ENCODE measurements around the gene A3GALT2.

DNA sequence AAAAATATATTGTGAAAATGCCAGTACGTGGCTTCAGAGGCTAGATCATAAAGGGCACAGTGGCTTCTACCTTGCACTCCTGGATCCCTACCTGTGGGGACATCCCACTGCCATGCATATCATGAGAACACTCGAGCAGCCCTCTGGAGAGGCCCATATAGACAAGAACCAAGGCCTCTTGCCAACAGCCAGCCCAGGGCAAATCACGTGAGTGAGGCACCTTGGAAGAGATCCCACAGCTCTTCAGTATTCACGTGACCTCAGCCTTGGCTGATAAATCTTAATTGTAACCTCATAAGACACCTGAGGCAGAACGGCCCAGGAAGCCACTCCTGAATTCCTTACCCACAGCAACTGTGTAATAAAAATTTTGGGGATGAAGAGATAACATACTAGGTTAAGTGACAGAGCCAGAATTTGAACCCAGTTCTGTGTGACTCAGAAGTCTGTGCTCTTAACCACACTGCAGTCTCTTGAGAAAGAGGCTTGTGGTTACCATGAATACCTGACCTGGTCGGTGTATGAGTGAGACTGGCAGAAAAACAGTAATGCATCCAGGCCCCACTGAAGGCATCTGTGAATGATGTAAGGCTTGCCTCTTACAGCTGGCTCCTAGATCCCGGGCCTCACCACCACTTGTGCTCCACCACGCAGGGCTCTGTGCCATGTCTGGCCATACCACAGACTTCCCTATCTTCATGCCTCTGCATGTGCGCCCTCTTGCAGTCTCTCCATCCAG, 6.9 kb upstream of the A3GALT2 start:
- TF ChIP-seq, protein P1, sequence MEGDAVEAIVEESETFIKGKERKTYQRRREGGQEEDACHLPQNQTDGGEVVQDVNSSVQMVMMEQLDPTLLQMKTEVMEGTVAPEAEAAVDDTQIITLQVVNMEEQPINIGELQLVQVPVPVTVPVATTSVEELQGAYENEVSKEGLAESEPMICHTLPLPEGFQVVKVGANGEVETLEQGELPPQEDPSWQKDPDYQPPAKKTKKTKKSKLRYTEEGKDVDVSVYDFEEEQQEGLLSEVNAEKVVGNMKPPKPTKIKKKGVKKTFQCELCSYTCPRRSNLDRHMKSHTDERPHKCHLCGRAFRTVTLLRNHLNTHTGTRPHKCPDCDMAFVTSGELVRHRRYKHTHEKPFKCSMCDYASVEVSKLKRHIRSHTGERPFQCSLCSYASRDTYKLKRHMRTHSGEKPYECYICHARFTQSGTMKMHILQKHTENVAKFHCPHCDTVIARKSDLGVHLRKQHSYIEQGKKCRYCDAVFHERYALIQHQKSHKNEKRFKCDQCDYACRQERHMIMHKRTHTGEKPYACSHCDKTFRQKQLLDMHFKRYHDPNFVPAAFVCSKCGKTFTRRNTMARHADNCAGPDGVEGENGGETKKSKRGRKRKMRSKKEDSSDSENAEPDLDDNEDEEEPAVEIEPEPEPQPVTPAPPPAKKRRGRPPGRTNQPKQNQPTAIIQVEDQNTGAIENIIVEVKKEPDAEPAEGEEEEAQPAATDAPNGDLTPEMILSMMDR (conservative IDR thresholded peaks at IDR 0.05), result no peak
- no peak for TF ChIP-seq ZFX (IDR thresholded peaks at IDR 0.05)
